GM10248 (cell line): ENCODE measurements around the gene DDX1.

Experiments used
- CTCF ChIA-PET: fragments of 300-600 bp; sonication (Branson Sonifier 250); formaldehyde crosslinking; extraction: SDS; loops from one replicate; lab custom pipeline; 2021; ENCODE audit warnings: antibody characterized with exemption; lab: Yijun Ruan, JAX
- POLR2A ChIA-PET: fragments of 350-650 bp; sonication (Branson Sonifier 250); formaldehyde crosslinking; extraction: SDS; loops from one replicate; lab custom pipeline; 2020; ENCODE audit warnings: antibody characterized with exemption; lab: Yijun Ruan, JAX
- DNase-seq: peaks from one replicate; pipeline ENCODE4 v3.0.0; 2012; ENCODE audit errors: extremely low spot score
- CTCF ChIP-seq: IDR thresholded peaks from 2 replicates; pipeline ENCODE4 v1.5.1; 2012; ENCODE audit warnings: mild to moderate bottlenecking, low read depth; ENCODE audit errors: extremely low read depth, missing control alignments, control extremely low read depth

DDX1 gene

GRCh38 chr2:15646661-15647060 lies 55.0 kb downstream of the DDX1 start:
- TF ChIP-seq CTCF = no peak
- POLR2A ChIA-PET = interaction anchor here (0.7 kb wide), 1 partner anchor 1045 kb away, joined by 9 read pairs; no protein-coding TSS in a partner anchor
- DNase-seq = no peak
- CTCF ChIA-PET = no interaction called here

GRCh38 chr2:15647622-15648590 lies 56.2 kb downstream of the DDX1 start:
- ChIA-PET CTCF (interaction anchor here (1.4 kb wide), 1 partner anchor 11 kb away, joined by 4 read pairs; no protein-coding TSS in a partner anchor), POLR2A (no interaction called here)
- no peak for TF ChIP-seq CTCF
- DNase-seq = no peak

- ChIA-PET CTCF (interaction anchor here (1.4 kb wide), 1 partner anchor 12 kb away, joined by 4 read pairs; no protein-coding TSS in a partner anchor), POLR2A (no interaction called here)
- no peak for DNase-seq
- TF ChIP-seq CTCF = no peak
Measured at GRCh38 chr2:15648593-15649525, 57.2 kb downstream of the DDX1 start.

- no peak for TF ChIP-seq CTCF
- ChIA-PET POLR2A (no interaction called here), CTCF (no interaction called here)
- DNase-seq = no peak
Measured at GRCh38 chr2:15649561-15650255, 58.0 kb downstream of the DDX1 start.

- no peak for TF ChIP-seq CTCF
- no peak for DNase-seq
- POLR2A ChIA-PET = no interaction called here
- CTCF ChIA-PET = interaction anchor here (1.3 kb wide), 1 partner anchor 99 kb away, joined by 3 read pairs; no protein-coding TSS in a partner anchor
Measured at GRCh38 chr2:15650616-15651366, 59.1 kb downstream of the DDX1 start.
